WERI-Rb-1 (cell line): Measurements from ENCODE around the gene RFTN1.
A peak's percentile ranks its signal among the peaks of the same experiment; 100 is the strongest.

Experiments used
- DNase-seq: peaks from one replicate; pipeline ENCODE4 v3.0.0-alpha.2; 2020
- H3K27ac ChIP-seq: fragments of 250-450 bp; sonication (Bioruptor Pico); 2 replicates; pipeline ENCODE4 v1.5.1; 2020; ENCODE audit warnings: mild to moderate bottlenecking, moderate library complexity
- H3K27me3 ChIP-seq: fragments of 250-450 bp; sonication (Bioruptor Pico); 2 replicates; pipeline ENCODE4 v1.5.1; 2021; ENCODE audit warnings: mild to moderate bottlenecking, low read depth, moderate library complexity; ENCODE audit not compliant: insufficient read depth, severe bottlenecking
- H3K36me3 ChIP-seq: fragments of 250-450 bp; sonication (Bioruptor Pico); 2 replicates; pipeline ENCODE4 v1.5.1; 2020; ENCODE audit warnings: mild to moderate bottlenecking, moderate library complexity
- H3K4me3 ChIP-seq: 2 replicates; pipeline ENCODE4 v1.5.1; 2011; ENCODE audit warnings: low read depth, mild to moderate bottlenecking, control low read depth, low read length
- H3K9me3 ChIP-seq: fragments of 250-450 bp; sonication (Bioruptor Pico); 2 replicates; pipeline ENCODE4 v1.5.1; 2021; ENCODE audit warnings: mild to moderate bottlenecking, moderate library complexity; ENCODE audit not compliant: severe bottlenecking
- CTCF ChIP-seq: IDR thresholded peaks from 2 replicates; pipeline ENCODE4 v1.5.1; 2011; ENCODE audit warnings: low read depth, mild to moderate bottlenecking, control low read depth, inconsistent platforms, low read length

The RFTN1 gene

GRCh38 chr3:16400106-16400931 is 113.2 kb downstream of the RFTN1 start:
- H3K27me3 ChIP-seq = no peaks in the 10 kb centered on the region
- TF ChIP-seq CTCF = no peak
- no peaks in the 10 kb centered on the region for H3K9me3 ChIP-seq
- no peak overlapping the region for H3K27ac ChIP-seq
- no peak for DNase-seq
- H3K4me3 ChIP-seq = no peak overlapping the region
- no peaks in the 10 kb centered on the region for H3K36me3 ChIP-seq

- Histone ChIP-seq H3K27me3 (no peaks in the 10 kb centered on the region), H3K4me3 (no peak overlapping the region), H3K36me3 (no peaks in the 10 kb centered on the region), H3K9me3 (no peaks in the 10 kb centered on the region), H3K27ac (no peak overlapping the region)
- DNase-seq = peak; percentile 83
- peak; percentile 47 for TF ChIP-seq CTCF
Measured at GRCh38 chr3:16399473-16399872, 114.0 kb downstream of the RFTN1 start.

GRCh38 chr3:16398648-16399047 is 114.9 kb downstream of the RFTN1 start:
- no peak for TF ChIP-seq CTCF
- Histone ChIP-seq H3K36me3 (no peaks in the 10 kb centered on the region), H3K27me3 (no peaks in the 10 kb centered on the region), H3K9me3 (no peaks in the 10 kb centered on the region), H3K4me3 (no peak overlapping the region), H3K27ac (no peak overlapping the region)
- no peak for DNase-seq

- DNase-seq = no peak
- H3K36me3 ChIP-seq = no peaks in the 10 kb centered on the region
- H3K27ac ChIP-seq = no peak overlapping the region
- no peak overlapping the region for H3K4me3 ChIP-seq
- no peak for TF ChIP-seq CTCF
- H3K9me3 ChIP-seq = no peaks in the 10 kb centered on the region
- H3K27me3 ChIP-seq = no peaks in the 10 kb centered on the region
Measured at GRCh38 chr3:16396202-16396601, 117.3 kb downstream of the RFTN1 start.

GRCh38 chr3:16395212-16395611 is 118.3 kb downstream of the RFTN1 start:
- Histone ChIP-seq H3K9me3 (no peaks in the 10 kb centered on the region), H3K27ac (no peak overlapping the region), H3K27me3 (no peaks in the 10 kb centered on the region), H3K4me3 (no peak overlapping the region), H3K36me3 (no peaks in the 10 kb centered on the region)
- no peak for TF ChIP-seq CTCF
- no peak for DNase-seq

GRCh38 chr3:16394639-16395038 is 118.9 kb downstream of the RFTN1 start:
- Histone ChIP-seq H3K9me3 (no peaks in the 10 kb centered on the region), H3K27ac (no peak overlapping the region), H3K36me3 (no peaks in the 10 kb centered on the region), H3K27me3 (no peaks in the 10 kb centered on the region), H3K4me3 (no peak overlapping the region)
- no peak for DNase-seq
- no peak for TF ChIP-seq CTCF
